Placental epithelial cell (primary cell): Measurements from ENCODE around the gene CCDC27. TPM values are rescaled to one million over a fixed set of nuclear protein-coding genes. Genes with fewer than 3 reads are reported as not detected.

Experiments
- small RNA-seq: library from RNA; depleted of rRNA; stranded (forward); fragments of <200 nt; gene quantifications from one replicate; pipeline ENCODE3, GENCODE V24; 2012
- total RNA-seq: library from RNA; depleted of rRNA; stranded (reverse); fragments of >200 nt; gene quantifications from 2 replicates; pipeline ENCODE4 v1.2.3, GENCODE V29; 2012

Gene CCDC27
- total RNA-seq: not detected in 2 replicates

GRCh38 chr1:3752400-3752945 lies at the start of gene CCDC27:
Gene CCDC27 (plus strand): TSS chr1:3752450. CDS start chr1:3752482, 32 bp downstream.

GRCh38 chr1:3772715-3773571 lies 20.7 kb downstream of the CCDC27 start, which contains the start of gene SMIM1:
Gene SMIM1 (plus strand): TSS chr1:3772749. CDS start chr1:3775374, 2,625 bp downstream.

GRCh38 chr1:3796215-3797061 lies 44.2 kb downstream of the CCDC27 start, which contains the start of gene LRRC47:
Gene LRRC47 (minus strand): TSS chr1:3796498. CDS start chr1:3796476, 22 bp downstream.

Small RNAs within 50 kb of the gene (small RNA-seq; reads per million reads assigned to genes)
- not detected for gene RF02197
- not detected for gene RN7SL574P

Other genes with a start within 250 kb of the CCDC27 start
- 4.0 and 4.3 TPM in 2 replicates for gene MEGF6, start 140.9 kb upstream of the CCDC27 start, total RNA-seq
- gene TPRG1L, start 127.4 kb upstream of the CCDC27 start, total RNA-seq: 18.8 and 19.7 TPM in 2 replicates
- 4.7 and 10.2 TPM in 2 replicates for gene WRAP73, start 102.3 kb upstream of the CCDC27 start, total RNA-seq
- 0.39 and 0.98 TPM in 2 replicates for gene TP73, start 99.9 kb upstream of the CCDC27 start, total RNA-seq
- gene SMIM1, start 20.3 kb downstream of the CCDC27 start, total RNA-seq: 4.7 and 8.6 TPM in 2 replicates
- gene LRRC47, start 44.0 kb downstream of the CCDC27 start, total RNA-seq: 43.6 and 44.6 TPM in 2 replicates
- 23.2 and 36.9 TPM in 2 replicates for gene CEP104, start 104.8 kb downstream of the CCDC27 start, total RNA-seq
- 3.9 and 4.6 TPM in 2 replicates for gene DFFB, start 105.0 kb downstream of the CCDC27 start, total RNA-seq
- 20.0 and 20.8 TPM in 2 replicates for gene C1orf174, start 147.8 kb downstream of the CCDC27 start, total RNA-seq